GM23338 (cell line): Measurements from ENCODE around the gene GINM1. TPM values are rescaled to one million over a fixed set of nuclear protein-coding genes. Genes with fewer than 3 reads are reported as not detected.

ENCODE experiments used
- ATAC-seq: fragments of 200-7000 bp; cut with Tn5 transposase; 3 replicates; pipeline ENCODE4 v1.9.1; 2020
- DNase-seq: peaks from one replicate; pipeline ENCODE4 v3.0.0-alpha.2; 2015; ENCODE audit warnings: low spot score
- H2AFZ ChIP-seq: fragments of 200-600 bp; sonication (generic); 2 replicates; pipeline ENCODE4 v1.8.0; 2016; ENCODE audit warnings: antibody characterized with exemption, mild to moderate bottlenecking, moderate library complexity
- H3F3A ChIP-seq: fragments of 200-600 bp; sonication (generic); replicated peaks from 2 replicates; pipeline ENCODE4 v1.8.0; 2017; ENCODE audit warnings: antibody characterized with exemption, mixed run types, low read depth
- H3K27ac ChIP-seq: fragments of 200-600 bp; sonication (generic); 2 replicates; pipeline ENCODE4 v1.6.1; 2016; ENCODE audit warnings: low read depth
- H3K27me3 ChIP-seq: fragments of 200-600 bp; sonication (generic); 2 replicates; pipeline ENCODE4 v1.8.0; 2016; ENCODE audit warnings: mild to moderate bottlenecking, mixed run types, moderate library complexity; ENCODE audit not compliant: insufficient read depth
- H3K36me3 ChIP-seq: fragments of 200-600 bp; sonication (generic); 2 replicates; pipeline ENCODE4 v1.8.0; 2016; ENCODE audit warnings: mild to moderate bottlenecking; ENCODE audit not compliant: insufficient read depth
- H3K4me1 ChIP-seq: fragments of 200-600 bp; sonication (generic); 2 replicates; pipeline ENCODE4 v1.8.0; 2016; ENCODE audit warnings: mild to moderate bottlenecking, moderate library complexity; ENCODE audit not compliant: insufficient read depth
- H3K4me2 ChIP-seq: fragments of 200-600 bp; sonication (generic); 2 replicates; pipeline ENCODE4 v1.7.1; 2017; ENCODE audit warnings: mixed run types
- H3K4me3 ChIP-seq: fragments of 200-600 bp; sonication (generic); 2 replicates; pipeline ENCODE4 v1.6.1; 2016; ENCODE audit warnings: mixed run types
- H3K79me2 ChIP-seq: fragments of 200-600 bp; sonication (generic); replicated peaks from 2 replicates; pipeline ENCODE4 v1.8.0; 2017; ENCODE audit warnings: mild to moderate bottlenecking; ENCODE audit not compliant: insufficient read depth
- H3K9me2 ChIP-seq: fragments of 200-600 bp; sonication (generic); 2 replicates; pipeline ENCODE4 v1.8.0; 2017; ENCODE audit not compliant: insufficient read depth
- H4K20me1 ChIP-seq: fragments of 200-600 bp; sonication (generic); replicated peaks from 2 replicates; pipeline ENCODE4 v1.8.0; 2017; ENCODE audit warnings: mild to moderate bottlenecking; ENCODE audit not compliant: insufficient read depth
- H3K27ac Mint-ChIP-seq: 2 replicates; pipeline ENCODE4 v1.8.0; 2020; ENCODE audit warnings: inconsistent platforms, mild to moderate bottlenecking, moderate library complexity, mixed read lengths
- H3K27me3 Mint-ChIP-seq: 3 replicates; pipeline ENCODE4 v1.8.0; 2022; ENCODE audit warnings: low read depth, mild to moderate bottlenecking, moderate library complexity, mixed read lengths, inconsistent platforms; ENCODE audit not compliant: insufficient read depth, poor library complexity
- H3K36me3 Mint-ChIP-seq: 3 replicates; pipeline ENCODE4 v1.8.0; 2021; ENCODE audit warnings: low read depth, mild to moderate bottlenecking, inconsistent platforms, moderate library complexity, mixed read lengths
- H3K4me1 Mint-ChIP-seq: 3 replicates; pipeline ENCODE4 v1.8.0; 2020; ENCODE audit warnings: mild to moderate bottlenecking, inconsistent platforms, mixed read lengths
- H3K4me3 Mint-ChIP-seq: 3 replicates; pipeline ENCODE4 v1.8.0; 2021; ENCODE audit warnings: moderate library complexity, mild to moderate bottlenecking, inconsistent platforms, mixed read lengths
- H3K9me3 Mint-ChIP-seq: 3 replicates; pipeline ENCODE4 v1.8.0; 2020; ENCODE audit warnings: moderate library complexity, mild to moderate bottlenecking, inconsistent platforms, mixed read lengths
- EZH2 ChIP-seq: fragments of 200-600 bp; sonication (generic); IDR thresholded peaks from one replicate; pipeline ENCODE4 v1.8.0; 2017; ENCODE audit warnings: antibody characterized with exemption, mild to moderate bottlenecking, low read depth; ENCODE audit not compliant: unreplicated experiment
- EZH2phosphoT487 ChIP-seq: fragments of 200-600 bp; sonication (generic); IDR thresholded peaks from one replicate; pipeline ENCODE4 v1.8.1; 2018; ENCODE audit warnings: antibody characterized with exemption; ENCODE audit not compliant: unreplicated experiment
- NANOG ChIP-seq: IDR thresholded peaks from 2 replicates; pipeline ENCODE4 v1.6.1; 2016; ENCODE audit warnings: antibody characterized with exemption, borderline replicate concordance
- ZNF331 ChIP-seq: fragments of 250-450 bp; sonication (Bioruptor Pico); IDR thresholded peaks from 2 replicates; pipeline ENCODE4 v1.5.0; 2020; ENCODE audit warnings: low read depth, mild to moderate bottlenecking, moderate library complexity
- polyA plus RNA-seq: library from polyadenylated mRNA; unstranded; fragments of >200 nt; fragmentation: Nextera tagmentation; extraction: Ambion mirVana; gene quantifications from 2 replicates; pipeline ENCODE4 v1.2.1, GENCODE V29; 2016
- total RNA-seq: library from RNA; depleted of rRNA; stranded (reverse); fragments of >200 nt; shearing (Covaris generic); gene quantifications from 2 replicates; pipeline ENCODE4 v1.2.3, GENCODE V29; 2014
- TF ChIP-seq, protein P1 (sequence below): fragments of 250-450 bp; sonication (Bioruptor Pico); IDR thresholded peaks from 2 replicates; pipeline ENCODE4 v1.5.0; 2020; ENCODE audit warnings: mild to moderate bottlenecking, moderate library complexity

Gene GINM1
- total and polyA plus RNA-seq, 2 experiments from 2014 or later = 19.2 to 24.1 TPM

DNA sequence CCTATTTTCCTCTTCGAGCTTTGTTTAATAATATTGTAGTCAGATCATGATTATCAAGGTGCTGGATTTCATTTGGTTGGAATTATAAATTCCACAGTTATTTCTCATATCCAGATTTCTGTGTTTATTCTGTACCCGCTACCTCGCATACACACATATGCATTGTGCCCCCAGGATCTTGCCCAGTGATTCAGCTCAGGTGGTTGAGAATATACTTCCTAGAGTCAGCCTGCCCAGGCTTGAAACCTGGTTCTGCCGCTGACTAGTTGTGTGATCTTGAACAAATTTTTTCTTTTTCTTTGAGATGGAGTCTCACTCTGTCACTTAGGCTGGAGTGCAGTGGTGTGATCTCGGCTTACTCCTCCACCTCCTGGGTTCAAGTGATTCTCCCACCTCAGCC is 14.7 kb downstream of the GINM1 start (continued):
- TF ChIP-seq, protein P1, sequence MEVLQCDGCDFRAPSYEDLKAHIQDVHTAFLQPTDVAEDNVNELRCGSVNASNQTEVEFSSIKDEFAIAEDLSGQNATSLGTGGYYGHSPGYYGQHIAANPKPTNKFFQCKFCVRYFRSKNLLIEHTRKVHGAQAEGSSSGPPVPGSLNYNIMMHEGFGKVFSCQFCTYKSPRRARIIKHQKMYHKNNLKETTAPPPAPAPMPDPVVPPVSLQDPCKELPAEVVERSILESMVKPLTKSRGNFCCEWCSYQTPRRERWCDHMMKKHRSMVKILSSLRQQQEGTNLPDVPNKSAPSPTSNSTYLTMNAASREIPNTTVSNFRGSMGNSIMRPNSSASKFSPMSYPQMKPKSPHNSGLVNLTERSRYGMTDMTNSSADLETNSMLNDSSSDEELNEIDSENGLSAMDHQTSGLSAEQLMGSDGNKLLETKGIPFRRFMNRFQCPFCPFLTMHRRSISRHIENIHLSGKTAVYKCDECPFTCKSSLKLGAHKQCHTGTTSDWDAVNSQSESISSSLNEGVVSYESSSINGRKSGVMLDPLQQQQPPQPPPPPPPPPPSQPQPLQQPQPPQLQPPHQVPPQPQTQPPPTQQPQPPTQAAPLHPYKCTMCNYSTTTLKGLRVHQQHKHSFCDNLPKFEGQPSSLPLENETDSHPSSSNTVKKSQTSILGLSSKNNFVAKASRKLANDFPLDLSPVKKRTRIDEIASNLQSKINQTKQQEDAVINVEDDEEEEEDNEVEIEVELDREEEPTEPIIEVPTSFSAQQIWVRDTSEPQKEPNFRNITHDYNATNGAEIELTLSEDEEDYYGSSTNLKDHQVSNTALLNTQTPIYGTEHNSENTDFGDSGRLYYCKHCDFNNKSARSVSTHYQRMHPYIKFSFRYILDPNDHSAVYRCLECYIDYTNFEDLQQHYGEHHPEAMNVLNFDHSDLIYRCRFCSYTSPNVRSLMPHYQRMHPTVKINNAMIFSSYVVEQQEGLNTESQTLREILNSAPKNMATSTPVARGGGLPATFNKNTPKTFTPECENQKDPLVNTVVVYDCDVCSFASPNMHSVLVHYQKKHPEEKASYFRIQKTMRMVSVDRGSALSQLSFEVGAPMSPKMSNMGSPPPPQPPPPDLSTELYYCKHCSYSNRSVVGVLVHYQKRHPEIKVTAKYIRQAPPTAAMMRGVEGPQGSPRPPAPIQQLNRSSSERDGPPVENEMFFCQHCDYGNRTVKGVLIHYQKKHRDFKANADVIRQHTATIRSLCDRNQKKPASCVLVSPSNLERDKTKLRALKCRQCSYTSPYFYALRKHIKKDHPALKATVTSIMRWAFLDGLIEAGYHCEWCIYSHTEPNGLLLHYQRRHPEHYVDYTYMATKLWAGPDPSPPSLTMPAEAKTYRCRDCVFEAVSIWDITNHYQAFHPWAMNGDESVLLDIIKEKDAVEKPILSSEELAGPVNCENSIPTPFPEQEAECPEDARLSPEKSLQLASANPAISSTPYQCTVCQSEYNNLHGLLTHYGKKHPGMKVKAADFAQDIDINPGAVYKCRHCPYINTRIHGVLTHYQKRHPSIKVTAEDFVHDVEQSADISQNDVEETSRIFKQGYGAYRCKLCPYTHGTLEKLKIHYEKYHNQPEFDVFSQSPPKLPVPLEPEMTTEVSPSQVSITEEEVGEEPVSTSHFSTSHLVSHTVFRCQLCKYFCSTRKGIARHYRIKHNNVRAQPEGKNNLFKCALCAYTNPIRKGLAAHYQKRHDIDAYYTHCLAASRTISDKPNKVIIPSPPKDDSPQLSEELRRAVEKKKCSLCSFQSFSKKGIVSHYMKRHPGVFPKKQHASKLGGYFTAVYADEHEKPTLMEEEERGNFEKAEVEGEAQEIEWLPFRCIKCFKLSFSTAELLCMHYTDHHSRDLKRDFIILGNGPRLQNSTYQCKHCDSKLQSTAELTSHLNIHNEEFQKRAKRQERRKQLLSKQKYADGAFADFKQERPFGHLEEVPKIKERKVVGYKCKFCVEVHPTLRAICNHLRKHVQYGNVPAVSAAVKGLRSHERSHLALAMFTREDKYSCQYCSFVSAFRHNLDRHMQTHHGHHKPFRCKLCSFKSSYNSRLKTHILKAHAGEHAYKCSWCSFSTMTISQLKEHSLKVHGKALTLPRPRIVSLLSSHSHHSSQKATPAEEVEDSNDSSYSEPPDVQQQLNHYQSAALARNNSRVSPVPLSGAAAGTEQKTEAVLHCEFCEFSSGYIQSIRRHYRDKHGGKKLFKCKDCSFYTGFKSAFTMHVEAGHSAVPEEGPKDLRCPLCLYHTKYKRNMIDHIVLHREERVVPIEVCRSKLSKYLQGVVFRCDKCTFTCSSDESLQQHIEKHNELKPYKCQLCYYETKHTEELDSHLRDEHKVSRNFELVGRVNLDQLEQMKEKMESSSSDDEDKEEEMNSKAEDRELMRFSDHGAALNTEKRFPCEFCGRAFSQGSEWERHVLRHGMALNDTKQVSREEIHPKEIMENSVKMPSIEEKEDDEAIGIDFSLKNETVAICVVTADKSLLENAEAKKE (CRISPR knock-in tag) = no peak
- TF ChIP-seq NANOG (no peak), EZH2 (no peak), ZNF331 (CRISPR knock-in tag) (no peak)

DNA sequence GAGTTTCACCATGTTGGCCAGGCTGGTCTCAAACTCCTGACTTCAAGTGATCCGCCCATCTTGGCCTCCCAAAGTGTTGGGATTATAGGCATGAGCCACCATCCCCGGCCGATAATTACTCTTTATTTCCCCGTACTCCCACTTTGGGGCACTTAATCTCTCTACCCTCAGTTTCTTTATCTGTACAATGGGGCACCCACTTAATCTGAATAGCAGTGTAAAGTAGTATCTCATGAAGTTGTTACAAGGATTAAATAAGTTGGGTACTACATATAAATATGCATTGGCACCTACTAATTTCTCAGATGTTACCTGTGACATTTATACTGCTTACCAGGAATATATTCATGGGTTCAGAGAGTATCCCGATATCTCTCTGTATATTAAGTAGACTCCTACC is 15.2 kb downstream of the GINM1 start:
- H3K4me3 Mint-ChIP-seq = no peak overlapping the region
- Histone ChIP-seq H2AFZ (no peak overlapping the region), H3K36me3 (peaks cover 21% of the 10 kb centered on the region), H3K4me1 (no peaks in the 10 kb centered on the region), H3K79me2 (peaks cover 5% of the 10 kb centered on the region), H3K4me3 (no peak overlapping the region), H4K20me1 (peaks cover 15% of the 10 kb centered on the region), H3F3A (0 out of 2 replicates have a peak, but pooled peaks cover 4% of the 10 kb centered on the region), H3K27me3 (no peaks in the 10 kb centered on the region), H3K9me2 (no peaks in the 10 kb centered on the region), H3K4me2 (no peak overlapping the region), H3K27ac (no peak overlapping the region)
- no peaks in the 10 kb centered on the region for H3K9me3 Mint-ChIP-seq
- H3K36me3 Mint-ChIP-seq = peaks cover 62% of the 10 kb centered on the region
- DNase-seq = no peak
- no peaks in the 10 kb centered on the region for H3K27me3 Mint-ChIP-seq
- H3K27ac Mint-ChIP-seq = no peak overlapping the region
- TF ChIP-seq, protein P1 (CRISPR knock-in tag) = no peak
- TF ChIP-seq EZH2phosphoT487 = no peak
- H3K4me1 Mint-ChIP-seq = no peaks in the 10 kb centered on the region
- no peak for ATAC-seq
